Measurements from ENCODE around the gene DDI1.

Gene DDI1

DNA sequence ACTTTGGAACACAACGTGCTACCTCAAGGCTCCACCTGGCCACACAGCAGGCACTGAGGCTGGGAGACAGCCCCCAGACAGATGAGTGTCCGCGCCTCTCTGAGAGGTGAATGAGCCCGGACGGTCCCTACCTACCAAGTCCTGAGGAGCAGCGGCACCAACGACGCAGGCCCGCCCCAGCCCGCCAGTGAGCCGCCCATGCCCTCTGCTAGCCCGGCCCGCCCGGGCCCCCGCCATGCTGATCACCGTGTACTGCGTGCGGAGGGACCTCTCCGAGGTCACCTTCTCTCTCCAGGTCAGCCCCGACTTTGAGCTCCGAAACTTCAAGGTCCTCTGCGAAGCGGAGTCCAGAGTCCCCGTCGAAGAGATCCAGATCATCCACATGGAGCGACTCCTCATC lies at the start of gene DDI1:
TSS of gene DDI1 (plus strand) at position 53 of the 400 bp plus-strand sequence. CDS start at position 236, 183 bp downstream.
- DNase-seq (ENCODE audit: low read depth): no peak

DNA sequence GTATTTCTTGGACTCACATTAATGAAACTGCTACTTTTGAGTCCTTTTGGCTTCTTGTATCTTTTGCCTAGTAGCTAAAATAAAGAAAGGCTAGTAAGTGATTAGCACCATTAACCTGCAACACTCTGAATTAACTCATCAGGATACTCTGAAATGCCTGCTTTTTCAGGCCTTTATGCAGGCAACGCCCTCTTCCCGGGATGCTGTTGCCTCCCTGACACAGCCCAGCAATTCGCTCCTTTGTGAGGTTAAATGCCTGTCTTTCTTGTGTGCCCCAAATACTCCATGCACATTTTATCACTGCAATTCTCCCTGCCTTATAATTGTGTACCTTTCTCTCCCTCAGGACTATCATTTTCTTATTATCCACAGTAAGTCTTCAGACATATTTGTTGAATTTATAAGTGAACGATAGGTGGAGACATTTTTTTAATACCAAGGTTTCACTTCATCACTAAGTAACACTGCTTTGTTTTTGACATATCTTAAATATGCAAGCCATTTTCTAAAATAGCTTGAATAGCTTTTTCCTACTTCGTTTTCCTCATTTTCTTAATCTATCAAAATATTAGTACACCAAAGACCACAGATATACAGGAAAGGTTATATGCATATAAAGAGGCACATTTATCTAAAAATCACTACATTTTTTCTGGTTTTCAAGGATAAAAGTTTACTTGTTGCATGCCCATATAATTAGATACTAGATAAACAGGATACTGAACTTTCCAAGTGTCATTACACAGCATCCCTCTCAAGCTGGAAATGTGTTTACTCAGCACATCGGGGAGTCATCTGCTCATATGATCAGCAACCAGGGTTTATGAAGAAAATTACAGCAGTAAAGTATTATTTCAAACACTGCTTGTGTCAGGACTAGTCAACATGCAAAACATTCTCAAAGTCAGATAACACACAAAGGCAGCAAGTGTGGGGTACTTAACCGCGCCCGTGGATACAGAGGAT lies 48.5 kb upstream of the DDI1 start:
- no peak for DNase-seq (ENCODE audit: low read depth)

DNA sequence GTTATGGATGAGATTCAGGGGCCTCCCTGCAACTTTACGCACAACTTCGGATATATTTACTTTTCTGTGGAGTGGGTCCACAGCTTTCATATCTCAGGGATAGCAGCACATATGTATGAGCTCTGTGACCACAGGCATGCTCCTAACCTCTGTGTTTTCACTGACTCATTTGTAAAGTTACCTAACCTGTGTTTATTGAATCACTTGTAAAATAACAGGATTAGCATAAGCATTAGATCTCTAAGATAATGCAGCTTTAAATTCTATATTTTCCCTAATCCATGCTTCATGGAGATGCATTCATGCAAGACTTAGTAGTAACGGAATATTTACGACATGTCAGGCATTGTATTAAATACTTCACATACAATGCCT lies 47.9 kb upstream of the DDI1 start:
- DNase-seq (ENCODE audit: low read depth): no peak

DNA sequence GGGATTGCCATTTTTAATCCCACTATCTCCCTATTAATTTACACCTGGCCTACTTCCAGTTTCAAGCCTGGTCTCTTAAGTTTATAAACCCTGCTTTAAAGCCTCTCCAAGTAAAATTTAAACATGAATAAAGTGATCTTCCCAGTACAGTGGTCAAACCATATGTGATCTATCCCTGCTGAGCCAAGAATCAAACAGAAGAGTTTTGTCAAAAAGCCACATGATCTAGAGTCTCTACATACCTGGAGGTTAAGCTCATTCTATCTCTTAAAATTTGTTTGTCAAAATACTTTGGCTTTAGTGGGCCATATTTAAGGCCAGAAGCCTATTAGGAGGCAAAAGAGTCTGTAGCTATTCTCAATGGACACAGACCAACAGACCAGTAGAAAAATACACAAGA lies 42.9 kb upstream of the DDI1 start:
- DNase-seq (ENCODE audit: low read depth): no peak

DNA sequence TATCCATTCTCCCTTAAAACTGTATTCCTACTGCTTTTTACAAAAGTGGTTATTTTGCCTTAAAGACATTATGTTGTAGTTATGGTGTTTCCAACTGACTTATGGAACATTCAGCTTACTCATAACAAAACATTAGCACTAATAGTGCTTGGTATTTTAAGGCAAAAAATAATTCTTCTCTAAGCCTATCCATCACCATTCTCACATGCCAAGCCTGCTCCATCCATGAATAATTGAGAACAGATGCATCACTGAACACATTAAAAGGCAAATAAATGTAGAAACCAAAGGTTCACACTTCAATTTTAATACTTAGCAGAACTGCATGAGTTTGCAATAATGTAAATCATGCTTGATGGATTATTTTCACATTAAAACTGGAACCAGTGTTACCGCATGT lies 42.3 kb upstream of the DDI1 start:
- DNase-seq (ENCODE audit: low read depth): no peak

DNA sequence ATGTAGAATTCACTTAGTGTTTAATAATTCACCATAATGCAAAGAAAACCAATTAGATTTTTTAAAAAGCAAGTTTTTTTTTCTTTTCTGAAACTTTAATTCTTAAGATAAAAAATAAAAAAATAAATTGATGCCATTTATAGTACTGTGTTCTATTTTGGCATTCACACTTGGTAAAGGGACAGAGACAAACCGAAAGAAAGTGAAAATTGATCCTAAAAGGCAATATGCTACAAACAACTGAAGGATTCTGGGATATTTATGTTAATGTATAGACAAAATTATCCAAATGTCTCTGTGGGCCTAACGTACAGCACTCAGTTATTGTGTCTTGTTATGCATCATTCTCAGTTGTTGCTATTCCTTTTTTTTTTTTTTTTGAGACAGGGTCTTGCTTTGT lies 41.9 kb upstream of the DDI1 start:
- DNase-seq (ENCODE audit: low read depth): no peak

DNA sequence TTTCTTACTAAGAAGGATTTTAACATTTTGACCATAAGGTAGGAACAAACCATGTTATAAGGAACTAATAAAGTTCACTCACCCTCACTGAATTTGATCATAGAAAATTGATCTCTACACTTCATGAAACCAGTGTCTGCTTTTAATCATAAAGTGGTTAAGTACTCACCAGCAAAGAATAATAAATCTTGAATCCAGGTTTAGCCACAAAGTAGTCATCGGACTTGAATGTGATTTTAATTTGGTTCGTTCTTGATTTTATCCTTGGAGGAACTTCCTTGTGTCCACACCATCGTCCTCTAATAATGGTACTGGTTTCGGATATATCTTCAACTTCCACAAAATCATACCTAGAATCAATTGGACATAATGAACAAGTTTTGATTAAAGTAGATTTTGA lies 40.5 kb upstream of the DDI1 start:
- DNase-seq (ENCODE audit: low read depth): no peak

DNA sequence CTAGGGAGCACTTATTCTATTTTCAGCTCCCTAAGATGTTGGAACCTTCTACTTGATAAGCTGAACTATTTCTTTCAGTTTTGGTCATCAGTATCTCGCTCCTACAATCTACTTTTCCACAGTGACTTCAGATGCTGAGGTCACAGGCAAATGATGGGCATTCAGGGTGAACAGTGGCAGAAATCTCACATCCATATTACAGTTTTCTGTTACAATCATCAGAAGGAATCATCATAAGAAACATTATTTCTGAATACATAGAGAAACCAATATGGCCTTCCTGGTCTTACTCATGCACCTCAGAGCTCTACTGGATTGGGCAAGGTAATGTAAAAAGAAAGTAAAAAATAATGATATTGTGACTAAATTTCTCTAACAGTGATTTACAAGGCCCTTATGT lies 39.4 kb upstream of the DDI1 start:
- DNase-seq (ENCODE audit: low read depth): no peak

DNA sequence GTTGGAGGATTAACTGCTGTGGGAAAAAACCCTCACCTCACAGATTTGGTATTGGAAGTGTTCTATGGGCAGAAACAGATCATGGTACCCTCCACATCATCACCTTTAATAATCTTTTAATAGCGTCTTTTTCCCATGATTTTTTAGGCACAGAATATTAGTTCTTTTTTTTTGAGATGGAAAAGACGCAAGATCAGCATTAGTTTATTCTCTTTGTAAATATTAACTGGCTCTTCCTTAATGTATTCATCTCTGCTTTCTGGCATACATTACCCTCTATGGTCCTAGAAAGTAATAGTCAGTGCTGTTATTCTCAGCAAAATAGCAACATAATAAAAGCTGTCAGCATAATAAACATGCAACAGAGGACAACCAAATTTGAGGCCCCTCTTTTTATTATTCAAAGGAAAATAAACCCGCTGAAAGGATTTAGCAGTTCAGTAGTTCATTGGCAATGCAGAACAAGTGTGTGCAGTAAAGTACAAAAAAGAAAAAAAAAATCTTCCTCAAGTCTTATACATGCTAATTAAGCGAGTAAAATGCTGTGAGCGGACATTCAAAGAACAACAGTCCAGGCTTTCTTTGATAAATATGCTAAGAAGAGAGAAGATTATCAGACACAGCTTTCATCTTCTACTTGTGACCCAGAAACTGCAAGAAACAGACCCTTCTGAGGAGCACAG lies 37.5 kb upstream of the DDI1 start:
- no peak for DNase-seq (ENCODE audit: low read depth)

DNA sequence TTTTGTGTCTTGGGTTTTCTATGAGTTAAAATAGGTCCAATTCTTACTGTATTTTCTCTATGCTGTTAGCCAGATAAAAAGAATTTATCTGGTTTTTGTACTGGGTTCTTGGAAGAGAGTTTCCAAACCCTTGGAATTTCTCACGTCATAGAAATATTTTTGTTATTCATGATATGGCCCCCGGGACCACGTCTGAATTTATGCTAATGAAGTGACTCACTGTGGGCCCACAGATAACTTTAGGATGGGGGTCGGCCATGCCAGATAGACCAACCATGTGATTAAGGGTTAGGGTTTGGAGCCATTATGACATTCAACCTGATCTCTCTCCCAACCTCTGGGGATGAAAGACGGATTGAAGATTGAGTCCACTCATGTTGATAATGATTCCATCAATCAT lies 35.6 kb upstream of the DDI1 start:
- no peak for DNase-seq (ENCODE audit: low read depth)

DNA sequence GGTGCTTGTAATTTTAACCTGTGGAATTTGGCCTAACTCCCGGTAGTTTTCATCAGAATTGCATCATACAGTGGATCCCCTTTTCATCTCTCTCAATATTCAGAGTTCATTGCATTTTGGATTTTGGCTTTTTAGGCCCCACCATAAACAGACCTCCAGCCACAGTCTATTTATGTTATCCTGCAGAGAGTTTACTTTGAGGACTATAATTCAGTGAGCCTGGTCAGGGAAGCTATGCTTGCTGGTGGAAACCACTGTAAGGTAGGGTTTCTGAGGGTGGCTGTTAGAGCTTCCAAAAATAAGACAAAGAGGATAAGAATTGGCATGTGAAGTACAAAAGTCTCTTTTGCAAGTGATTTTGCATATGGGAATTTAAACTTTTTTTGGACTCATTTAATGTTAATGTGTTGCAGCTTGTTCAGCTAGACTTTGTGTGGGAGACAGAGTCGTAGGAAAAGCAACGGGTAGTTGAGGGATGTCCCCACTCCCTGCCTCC lies 34.8 kb upstream of the DDI1 start:
- DNase-seq (ENCODE audit: low read depth): no peak

DNA sequence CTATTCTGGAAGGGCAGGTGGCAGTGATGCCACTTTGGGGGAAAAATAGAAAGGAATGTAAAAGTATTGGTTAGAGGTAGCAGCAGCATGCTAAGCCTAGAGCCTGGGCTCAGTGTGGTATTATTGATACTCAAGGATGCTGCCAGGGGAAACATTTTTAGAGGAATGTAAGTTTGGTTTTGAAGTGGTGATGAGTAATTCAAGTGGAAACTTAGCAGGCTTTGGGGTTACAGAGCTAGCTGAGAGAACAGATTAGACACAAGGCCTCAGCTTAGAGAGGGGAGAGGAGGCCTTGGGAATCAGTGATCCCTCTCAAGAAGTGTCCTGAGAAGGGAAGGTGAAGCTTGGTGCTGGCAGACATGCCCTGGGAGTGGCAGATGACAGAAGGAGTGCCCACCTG lies 32.9 kb upstream of the DDI1 start:
- DNase-seq (ENCODE audit: low read depth): no peak

DNA sequence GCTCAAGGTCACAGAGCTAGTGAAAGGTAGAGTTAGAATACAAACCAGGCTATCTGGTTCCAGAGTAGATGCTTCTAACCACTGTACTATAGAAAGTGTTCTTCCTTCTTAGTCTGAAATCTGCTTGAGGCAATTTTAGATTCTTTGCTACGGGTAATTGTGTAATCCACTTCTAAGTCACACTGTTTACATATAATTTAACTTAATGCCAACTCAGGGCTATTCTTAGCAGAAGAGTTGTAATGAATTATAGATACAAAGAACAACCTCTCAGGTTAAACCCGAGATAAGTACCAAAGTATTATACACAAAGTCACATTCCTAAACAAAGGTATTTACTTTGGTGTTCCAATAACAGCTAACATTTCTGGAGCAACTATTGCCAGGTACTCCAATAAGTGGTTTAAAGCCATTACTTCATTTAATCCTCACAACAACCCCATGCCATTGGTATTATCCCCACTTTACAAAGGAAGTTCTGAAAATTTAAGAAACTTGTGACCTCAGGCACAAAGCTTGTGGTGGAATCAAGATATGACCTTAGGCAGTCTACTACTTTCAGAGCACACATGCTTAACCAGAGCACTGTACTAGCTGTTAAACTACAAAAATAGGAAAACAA lies 31.1 kb upstream of the DDI1 start:
- DNase-seq (ENCODE audit: low read depth): no peak

DNA sequence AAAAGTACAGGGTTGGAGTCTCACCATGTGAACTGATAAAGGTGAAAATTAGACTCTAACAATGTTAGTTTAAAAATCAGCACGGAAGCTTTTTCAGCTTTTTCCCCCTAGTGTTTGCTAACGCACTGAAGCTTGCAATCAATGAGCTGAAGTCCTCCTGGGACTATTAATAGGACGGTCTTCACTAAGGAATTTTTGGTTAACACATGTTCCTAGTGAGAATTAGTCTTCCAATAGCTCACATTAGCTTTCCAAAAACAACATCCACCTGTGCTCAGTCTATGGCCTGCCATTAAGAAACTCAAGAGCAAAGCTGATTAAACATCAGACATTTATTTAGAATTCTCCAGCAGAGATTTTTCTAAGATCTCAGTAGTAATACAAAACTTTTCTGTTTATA lies 26.7 kb upstream of the DDI1 start:
- DNase-seq (ENCODE audit: low read depth): no peak

DNA sequence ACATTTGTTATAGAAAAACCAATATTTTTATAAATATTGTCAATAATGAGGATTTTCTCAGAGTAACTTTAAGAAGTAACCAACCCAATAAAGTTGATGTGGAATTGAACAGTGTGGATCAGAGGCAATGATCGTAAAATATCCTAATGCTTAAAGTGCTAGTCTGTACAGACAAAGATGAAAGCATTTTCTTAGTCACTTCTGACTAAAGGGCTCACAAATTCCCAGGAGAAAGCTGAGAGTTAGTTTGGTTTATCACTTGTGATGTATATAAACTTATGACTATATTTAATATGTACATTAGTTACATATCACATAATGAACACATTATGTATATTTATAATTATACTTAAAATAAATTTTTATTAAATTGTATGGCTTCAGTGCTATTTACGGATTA lies 25.4 kb upstream of the DDI1 start:
- DNase-seq (ENCODE audit: low read depth): no peak

DNA sequence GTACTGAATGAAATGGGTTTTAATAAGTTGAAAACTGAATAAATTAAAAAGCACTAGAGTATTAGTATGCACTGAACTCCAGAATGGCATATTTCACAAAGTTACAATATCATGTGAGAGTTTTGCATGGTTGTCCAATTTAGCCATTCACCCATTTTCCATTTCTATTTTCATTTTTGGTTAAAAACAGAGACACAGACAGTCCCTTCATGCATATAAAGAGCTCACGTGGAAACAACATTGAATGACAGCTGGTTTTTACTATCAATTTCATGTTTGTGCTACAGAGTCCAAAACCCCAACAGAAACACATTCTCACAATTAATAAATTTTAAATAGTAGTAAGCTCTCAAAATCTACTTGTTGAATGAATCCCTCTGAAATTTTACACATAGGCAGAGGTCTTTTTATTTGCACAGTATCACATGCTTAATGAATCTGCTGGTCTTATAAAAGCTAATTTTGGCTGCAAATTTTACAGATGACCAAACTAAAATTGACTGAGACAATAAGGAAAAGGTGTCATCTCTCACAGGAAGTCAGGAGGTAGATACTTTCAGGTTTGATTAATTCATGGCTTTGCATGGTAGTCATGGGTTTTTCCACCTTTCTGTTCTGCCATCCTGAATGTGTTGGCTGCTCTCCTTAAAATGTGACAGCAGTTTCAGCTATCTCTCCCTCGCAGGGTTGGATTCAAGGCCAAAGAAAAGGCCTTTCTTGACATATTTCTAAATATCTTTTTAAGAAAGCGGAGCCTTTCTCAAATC lies 20.6 kb upstream of the DDI1 start:
- no peak for DNase-seq (ENCODE audit: low read depth)

DNA sequence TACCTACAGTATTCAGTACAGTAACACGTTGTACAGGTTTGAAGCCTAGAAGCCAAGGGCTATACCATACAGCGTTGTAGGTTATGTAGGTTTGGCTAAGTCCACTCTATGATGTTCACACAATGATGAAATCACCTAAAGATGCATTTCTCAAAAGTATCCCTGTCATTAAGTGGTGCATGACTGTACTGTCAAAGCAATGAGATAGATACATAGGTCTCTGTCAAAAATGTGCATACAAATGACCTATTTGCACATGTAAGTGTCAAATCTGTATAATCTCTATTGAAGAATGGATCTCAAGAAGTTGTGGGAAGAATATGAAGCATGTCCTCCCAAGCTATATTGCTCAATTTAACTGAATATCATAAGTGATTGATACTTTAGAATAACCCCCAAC lies 11.9 kb upstream of the DDI1 start:
- no peak for DNase-seq (ENCODE audit: low read depth)

DNA sequence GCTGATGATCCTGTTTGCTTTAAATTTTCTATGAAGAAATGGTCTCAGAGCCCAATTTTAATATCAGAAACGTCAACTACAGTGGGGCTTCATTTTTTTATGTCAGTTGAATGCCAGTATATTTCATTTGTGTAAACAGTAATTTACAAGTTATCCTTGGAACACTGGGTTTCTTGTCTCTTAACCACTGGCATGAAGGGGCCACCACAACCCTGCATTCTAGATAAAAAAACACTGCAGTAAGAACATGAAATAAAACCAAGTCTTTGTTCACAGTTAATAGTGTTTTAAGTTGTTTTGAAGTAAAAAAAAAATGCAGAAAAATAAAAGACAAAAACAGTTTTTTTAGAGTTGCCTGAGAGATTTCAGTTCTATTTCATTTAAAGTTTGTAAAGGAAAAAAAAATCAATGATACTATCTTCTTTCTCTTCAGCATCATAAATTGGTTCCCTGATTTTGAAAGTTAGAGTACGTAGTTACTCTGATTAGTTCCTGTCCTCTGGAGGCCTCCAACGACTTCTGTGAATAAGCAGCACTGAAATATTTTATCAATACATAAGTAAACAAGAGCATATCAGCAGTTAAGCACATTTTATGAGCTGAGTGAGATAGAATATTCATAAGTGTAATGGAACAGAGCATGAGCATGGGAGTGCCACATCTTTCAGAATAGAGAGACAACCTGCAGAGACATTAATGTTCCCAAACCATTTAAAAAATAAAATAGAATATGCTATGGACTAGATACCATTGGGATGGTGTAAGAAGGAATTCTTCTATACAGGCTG lies 7.8 kb upstream of the DDI1 start:
- no peak for DNase-seq (ENCODE audit: low read depth)

DNA sequence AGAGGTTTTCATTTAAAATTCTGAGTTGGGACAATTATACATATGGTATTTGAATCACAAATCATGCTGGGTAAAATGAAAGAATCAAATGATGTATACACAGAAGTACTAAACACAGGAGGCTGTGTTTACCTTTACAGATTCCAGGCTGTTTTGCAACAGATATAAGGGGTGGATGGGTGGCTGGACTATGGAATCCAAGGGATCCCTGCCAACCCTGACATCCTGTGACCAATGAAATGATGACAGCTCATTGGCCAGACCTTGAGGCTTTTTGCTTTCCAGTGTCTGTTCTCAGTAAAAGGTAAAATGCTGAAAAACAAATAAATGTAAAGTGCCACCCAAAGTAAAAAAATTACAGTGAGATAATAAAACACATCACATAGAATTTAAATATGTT lies 3.3 kb upstream of the DDI1 start:
- peak; percentile 30 for DNase-seq (ENCODE audit: low read depth)

DNA sequence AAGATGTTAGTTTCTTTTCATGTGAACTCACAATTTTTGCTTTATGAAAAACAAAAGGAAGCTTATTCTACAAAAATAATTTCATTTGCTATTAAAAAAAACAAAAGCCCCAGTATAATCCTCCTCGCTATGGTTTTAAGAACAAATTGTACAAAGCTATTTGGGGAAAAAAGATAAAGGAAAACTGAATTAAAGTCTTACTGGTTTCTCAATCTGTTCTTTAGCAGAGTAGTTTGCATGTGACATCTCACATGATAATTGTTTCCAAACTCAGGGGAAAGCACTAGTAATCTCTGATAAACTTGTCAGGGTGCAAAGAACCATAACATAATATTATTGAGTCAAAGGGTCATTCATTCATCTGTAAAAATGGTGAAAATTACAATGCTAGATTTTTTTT lies 2.9 kb upstream of the DDI1 start:
- no peak for DNase-seq (ENCODE audit: low read depth)

DNA sequence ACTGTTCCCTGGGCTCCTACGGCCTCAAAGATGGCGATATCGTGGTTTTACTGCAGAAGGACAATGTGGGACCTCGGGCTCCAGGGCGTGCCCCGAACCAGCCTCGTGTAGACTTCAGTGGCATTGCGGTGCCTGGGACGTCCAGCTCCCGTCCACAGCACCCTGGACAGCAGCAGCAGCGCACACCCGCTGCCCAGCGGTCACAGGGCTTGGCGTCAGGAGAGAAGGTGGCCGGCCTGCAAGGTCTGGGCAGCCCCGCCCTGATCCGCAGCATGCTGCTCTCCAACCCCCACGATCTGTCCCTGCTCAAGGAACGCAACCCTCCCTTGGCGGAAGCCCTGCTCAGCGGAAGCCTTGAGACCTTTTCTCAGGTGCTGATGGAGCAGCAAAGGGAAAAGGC lies 555 bp downstream of the DDI1 start:
- no peak for DNase-seq (ENCODE audit: low read depth)

Data from GM04504 (cell line).